Activated CD4-positive, alpha-beta T cell treated with anti-CD3 and anti-CD28 coated beads for 1 hour (primary cell): ENCODE results near the gene AASDHPPT.
A peak's percentile ranks its signal among the peaks of the same experiment; 100 is the strongest.

Experiments used
- DNase-seq: peaks from one replicate; pipeline ENCODE4 v3.0.0-alpha.2; 2020

The AASDHPPT gene

GRCh38 chr11:106086850-106087249, 9.4 kb downstream of the AASDHPPT start:
- no peak for DNase-seq

DNA sequence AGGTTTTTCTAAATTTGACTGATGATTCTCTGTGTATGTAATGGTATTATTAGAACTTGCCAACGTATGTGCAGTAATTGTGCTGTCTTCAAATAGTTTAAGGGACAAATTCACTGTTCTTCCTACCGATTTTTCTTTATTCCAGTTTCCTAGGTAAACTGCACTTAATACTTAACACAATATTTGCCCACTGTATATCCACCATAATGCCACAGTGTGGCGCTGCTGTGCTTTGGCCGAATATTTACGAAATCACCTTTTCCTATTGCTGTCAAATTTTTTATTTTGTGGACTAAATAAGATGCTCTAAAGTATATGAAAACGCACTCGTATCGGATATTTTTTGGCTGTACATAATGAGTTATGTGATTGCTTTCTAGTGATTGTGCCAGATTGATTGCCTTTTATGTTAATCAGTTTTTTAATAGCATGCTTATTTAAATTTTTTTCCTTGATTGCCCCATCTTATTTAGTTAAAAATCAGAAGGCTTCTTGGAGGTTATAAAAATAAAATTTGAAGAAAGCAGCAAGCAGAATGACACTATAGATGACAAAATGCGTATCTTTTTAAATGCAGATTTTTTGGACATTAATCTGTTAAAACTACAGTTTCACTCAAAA, 10.5 kb downstream of the AASDHPPT start:
- peak; percentile 13 for DNase-seq

GRCh38 chr11:106088896-106089295, 11.4 kb downstream of the AASDHPPT start:
- no peak for DNase-seq

GRCh38 chr11:106091480-106092123, 14.1 kb downstream of the AASDHPPT start:
- DNase-seq, result no peak

- DNase-seq, result no peak
Observed at GRCh38 chr11:106092446-106092845, 15.0 kb downstream of the AASDHPPT start.

DNA sequence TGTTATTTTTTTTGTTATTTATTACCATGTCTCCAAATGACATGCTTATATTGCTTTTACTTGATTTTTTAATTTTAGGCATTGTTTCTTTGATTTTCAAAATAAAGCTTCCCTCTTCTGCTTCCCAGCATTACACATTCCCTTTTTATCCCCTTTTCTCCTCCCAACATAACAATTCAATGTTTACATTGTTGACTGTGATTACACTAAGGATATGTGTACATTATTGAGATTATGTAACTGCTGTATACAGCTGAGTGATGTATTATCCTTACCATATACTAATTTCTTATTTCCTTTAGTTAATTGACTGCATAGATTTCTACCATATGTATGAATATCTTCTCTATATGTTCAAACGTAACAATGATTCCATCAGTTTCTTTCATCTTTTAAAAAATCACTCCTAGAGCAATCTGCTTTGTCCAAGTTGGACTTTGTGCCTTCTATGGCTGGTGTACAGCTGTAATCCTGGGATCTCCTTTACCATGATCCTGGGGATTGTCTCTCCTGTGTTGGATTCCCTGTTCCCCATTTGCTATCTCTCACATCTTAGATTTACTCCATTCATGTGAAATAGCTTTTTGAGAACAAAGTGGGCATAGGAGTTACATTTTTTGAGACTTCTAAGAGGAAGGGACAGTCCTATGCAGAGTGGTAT, 21.6 kb downstream of the AASDHPPT start:
- DNase-seq, result no peak

DNA sequence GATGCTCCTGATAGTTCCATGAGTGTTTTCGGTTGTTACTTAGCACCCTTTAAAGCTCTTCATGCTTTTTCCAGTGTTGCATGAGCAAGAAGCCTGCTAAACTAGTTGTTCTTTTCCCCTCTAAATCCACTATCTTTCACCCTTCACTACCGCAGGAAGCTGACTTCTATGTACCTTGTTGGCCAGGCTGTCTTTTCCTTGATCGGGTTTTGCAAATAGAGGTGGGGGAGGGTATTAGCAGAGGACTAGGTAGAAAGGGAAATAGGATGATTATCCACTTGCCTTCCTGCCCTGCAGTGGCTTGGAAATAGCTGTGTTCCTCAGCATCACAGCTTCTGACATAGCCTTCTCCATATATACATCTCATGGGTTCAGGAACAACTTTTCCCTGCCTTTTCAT, 23.9 kb downstream of the AASDHPPT start:
- DNase-seq, result no peak

DNA sequence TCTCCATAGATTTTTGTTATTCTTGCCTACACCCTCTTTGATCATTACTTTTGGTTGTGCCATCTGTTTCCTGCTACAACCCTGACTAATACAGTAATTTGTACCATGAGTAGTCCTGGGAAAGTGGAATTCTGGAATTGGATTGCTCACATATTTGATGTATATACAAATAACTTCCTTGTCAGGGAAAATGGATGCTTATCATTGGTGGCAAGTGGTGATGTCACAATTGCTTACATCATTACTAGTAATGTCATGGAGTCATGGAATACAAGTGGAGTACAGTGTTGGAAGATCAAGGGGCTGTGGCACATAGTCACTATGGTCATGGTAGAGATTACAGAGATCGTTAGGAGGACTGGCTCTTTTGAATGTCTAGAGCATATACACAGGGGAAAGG, 24.4 kb downstream of the AASDHPPT start:
- DNase-seq, result no peak

GRCh38 chr11:106105986-106106385, 28.5 kb downstream of the AASDHPPT start:
- no peak for DNase-seq

- no peak for DNase-seq
Observed at GRCh38 chr11:106121570-106122320, 44.3 kb downstream of the AASDHPPT start.

DNA sequence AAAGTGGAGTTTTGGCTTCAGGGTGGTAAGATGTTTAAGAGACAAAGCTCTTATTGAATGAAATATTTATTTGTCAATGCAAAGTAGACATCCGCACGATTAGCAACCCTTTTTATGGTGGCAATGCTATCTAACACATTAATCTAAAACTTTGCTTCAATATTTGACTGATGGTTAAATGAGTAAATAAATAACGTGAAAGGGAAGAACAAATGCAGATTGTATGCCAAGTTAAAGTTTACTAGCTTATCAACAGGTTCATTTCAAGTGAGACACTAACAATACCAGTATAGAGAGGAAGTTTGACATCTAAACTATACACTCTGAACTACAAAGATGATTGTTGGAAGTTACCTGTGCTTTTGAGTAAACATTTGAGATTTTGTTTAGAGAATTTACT, 50.1 kb downstream of the AASDHPPT start:
- DNase-seq, result no peak

DNA sequence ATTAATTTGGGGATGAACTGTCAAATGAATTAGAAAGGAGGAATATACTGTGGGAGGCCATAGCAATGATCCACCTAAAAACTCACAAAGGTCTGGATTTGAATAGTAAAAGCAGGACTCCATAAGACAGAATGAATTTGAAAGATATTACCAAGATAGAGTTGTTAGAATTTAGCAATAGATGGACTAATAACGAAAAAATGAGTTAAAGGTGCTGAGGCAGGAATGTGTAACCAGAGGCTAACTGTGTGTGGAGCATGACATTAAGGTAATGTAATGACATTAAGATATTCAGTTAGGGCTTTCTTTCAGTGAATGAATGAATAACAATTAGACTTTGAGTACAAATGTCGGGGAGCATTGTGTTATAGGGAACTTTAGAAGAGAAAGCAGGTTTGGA, 51.3 kb downstream of the AASDHPPT start:
- DNase-seq, result no peak

DNA sequence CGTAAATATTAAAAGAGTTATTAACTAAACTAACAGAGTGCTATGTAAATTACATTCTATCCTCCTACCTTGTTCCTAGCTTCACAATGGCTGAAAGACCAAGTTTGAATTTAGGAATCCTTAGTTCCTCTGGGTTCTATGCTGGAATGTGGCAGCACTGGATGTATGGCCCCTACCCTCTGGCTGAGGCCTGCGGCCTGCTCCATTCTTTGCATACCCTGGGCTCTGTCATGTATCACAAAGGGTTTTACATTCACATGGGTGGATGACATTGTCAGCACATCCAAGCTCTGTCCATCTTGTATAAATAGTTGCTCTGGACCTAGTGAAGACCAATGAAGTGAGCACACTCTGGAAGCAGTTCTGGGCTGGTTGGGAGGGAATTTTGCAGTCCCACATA, 54.5 kb downstream of the AASDHPPT start:
- no peak for DNase-seq

GRCh38 chr11:106132582-106133354, 55.3 kb downstream of the AASDHPPT start:
- DNase-seq, result no peak

- no peak for DNase-seq
Observed at GRCh38 chr11:106133529-106133928, 56.1 kb downstream of the AASDHPPT start.

DNA sequence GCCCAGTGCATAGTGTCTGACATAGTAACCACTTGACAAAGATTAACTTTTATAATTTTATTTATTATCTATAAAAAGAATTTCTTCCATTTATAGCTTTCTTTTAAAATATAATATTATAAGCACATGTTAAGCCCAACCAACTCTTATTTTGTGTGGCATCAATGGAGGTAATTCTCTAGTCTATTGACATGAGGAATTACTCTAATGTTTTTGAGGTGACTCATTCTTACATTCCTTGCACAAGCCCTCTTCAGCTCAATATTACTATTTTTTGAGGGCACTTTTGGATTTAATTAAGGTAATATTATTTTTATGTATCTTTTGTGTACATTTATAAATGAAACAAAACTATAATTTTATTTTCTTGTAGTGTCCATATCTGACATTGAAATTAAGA, 59.6 kb downstream of the AASDHPPT start:
- DNase-seq, result no peak

DNA sequence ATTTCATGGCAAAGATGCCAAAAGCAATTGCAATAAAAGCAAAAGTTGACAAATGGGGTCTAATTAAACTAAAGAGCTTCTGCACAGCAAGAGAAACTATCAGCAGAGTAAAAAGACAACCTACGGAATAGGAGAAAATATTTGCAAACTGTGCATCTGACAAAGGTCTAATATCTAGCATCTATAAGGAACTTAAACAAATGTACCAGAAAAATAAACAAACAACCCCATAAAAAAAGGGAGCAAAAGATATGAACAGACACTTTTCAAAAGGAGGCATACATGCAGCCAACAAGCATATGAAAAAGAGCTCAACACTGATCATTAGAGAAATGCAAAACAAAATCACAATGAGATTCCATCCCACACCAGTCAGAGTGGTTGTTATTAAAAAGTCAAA, 60.3 kb downstream of the AASDHPPT start:
- no peak for DNase-seq
